ENCODE results near the gene IL11RA.
A peak's percentile ranks its signal among the peaks of the same experiment; 100 is the strongest.

DNA sequence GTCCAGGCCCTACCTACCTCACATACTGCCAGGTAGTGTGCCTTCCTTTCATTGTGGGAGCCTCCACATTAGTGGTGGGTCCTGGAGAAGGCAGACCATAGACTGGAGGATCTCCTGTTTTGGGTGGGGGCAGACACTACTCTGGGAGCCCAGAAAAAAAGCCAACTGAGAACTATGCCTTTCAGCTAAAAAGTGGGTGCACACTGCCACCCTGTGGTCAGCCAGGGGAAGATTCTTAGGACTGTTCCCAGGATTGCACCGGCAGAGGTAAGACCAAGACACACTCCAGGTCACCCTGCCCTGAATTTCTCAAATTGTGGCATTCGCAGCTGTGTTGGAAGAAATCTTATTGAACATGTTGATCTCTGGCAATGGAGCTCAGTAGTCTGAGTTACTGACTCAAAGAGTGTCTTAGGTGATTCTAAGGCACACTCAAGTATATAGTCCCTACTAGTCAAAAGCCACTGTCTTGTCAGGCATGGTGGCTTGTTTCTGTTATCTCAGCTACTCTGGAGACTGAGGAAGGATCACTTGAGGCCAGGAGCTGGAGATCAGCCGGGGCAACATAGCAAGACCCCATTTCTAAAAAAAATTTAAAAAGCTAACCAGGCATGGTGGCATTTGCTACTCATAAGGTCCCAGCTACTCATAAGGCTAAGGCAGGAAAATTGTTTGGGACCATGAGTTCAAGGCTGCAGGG, 18.0 kb upstream of the IL11RA start:
- peak; percentile 88 for TF ChIP-seq CTCF (IDR thresholded peaks at IDR 0.05; ENCODE audit: insufficient read depth, low read depth, low read length)
- TF ChIP-seq EZH2 (IDR thresholded peaks at IDR 0.05; ENCODE audit: insufficient read depth, low read length): no peak
